HepG2 (cell line): ENCODE data around the gene SPRR5.

Experiments used
- BCL6 ChIP-seq: IDR thresholded peaks from 2 replicates; pipeline ENCODE4 v1.6.1; 2016; ENCODE audit warnings: missing genetic modification reagents, missing compliant biosample characterization
- CEBPB ChIP-seq: IDR thresholded peaks from 2 replicates; pipeline ENCODE4 v1.6.1; 2011; ENCODE audit warnings: low read depth, low read length, improper control_type of control experiment, borderline replicate concordance
- KLF16 ChIP-seq, 2 experiments: sonication (generic) in 1 of 2; formaldehyde crosslinking in 1 of 2; IDR thresholded peaks; 2 replicates each; pipeline versions ENCODE4 v1.6.1 to v1.8.0; 2016 to 2023; ENCODE audit warnings: missing genetic modification reagents in 2 of 2, missing compliant biosample characterization in 1 of 2
- POGZ ChIP-seq: sonication (generic); formaldehyde crosslinking; IDR thresholded peaks from 2 replicates; pipeline ENCODE4 v1.4.0; 2020; ENCODE audit warnings: mild to moderate bottlenecking, missing genetic modification reagents
- POLR2A ChIP-seq, 2 experiments: IDR thresholded peaks; 2 replicates each; pipeline ENCODE4 v1.6.1; 2011; ENCODE audit warnings: low read depth in 2 of 2, low read length in 2 of 2, mild to moderate bottlenecking in 1 of 2, moderate library complexity in 1 of 2; ENCODE audit not compliant: insufficient read depth in 1 of 2
- SIN3B ChIP-seq: fragments of 150-350 bp; IDR thresholded peaks from 2 replicates; pipeline ENCODE4 v1.6.1; 2014; ENCODE audit warnings: low read length
- SKIL ChIP-seq: sonication (generic); formaldehyde crosslinking; IDR thresholded peaks from 2 replicates; pipeline ENCODE4 v1.8.0; 2022; ENCODE audit warnings: missing genetic modification reagents, mild to moderate bottlenecking, moderate library complexity, borderline replicate concordance
- TAF15 ChIP-seq: fragments of 200-400 bp; formaldehyde crosslinking; IDR thresholded peaks from one replicate; pipeline ENCODE4 v1.6.1; 2018; ENCODE audit warnings: mild to moderate bottlenecking, low read depth, low read length; ENCODE audit not compliant: poor library complexity, severe bottlenecking
- ZNF17 ChIP-seq: sonication (generic); formaldehyde crosslinking; IDR thresholded peaks from 2 replicates; pipeline ENCODE4 v1.5.0; 2020; ENCODE audit warnings: mild to moderate bottlenecking, missing genetic modification reagents
- ZNF207 ChIP-seq: fragments of 450-650 bp; IDR thresholded peaks from 2 replicates; pipeline ENCODE4 v1.6.1; 2016; ENCODE audit warnings: antibody characterized with exemption, borderline replicate concordance
- ZNF292 ChIP-seq: sonication (generic); formaldehyde crosslinking; IDR thresholded peaks from 2 replicates; pipeline ENCODE4 v1.8.1; 2022; ENCODE audit warnings: mild to moderate bottlenecking, low read depth, missing genetic modification reagents, borderline replicate concordance
- ZNF790 ChIP-seq: sonication (generic); formaldehyde crosslinking; IDR thresholded peaks from 2 replicates; pipeline ENCODE4 v1.8.0; 2022; ENCODE audit warnings: missing genetic modification reagents, mild to moderate bottlenecking, borderline replicate concordance
- TF ChIP-seq, protein P1 (sequence below): sonication (generic); formaldehyde crosslinking; IDR thresholded peaks from 2 replicates; pipeline ENCODE4 v1.5.0; 2020; ENCODE audit warnings: mild to moderate bottlenecking, missing genetic modification reagents, moderate library complexity

- TF ChIP-seq ZNF207 = no peak
- TF ChIP-seq KLF16 (CRISPR knock-in tag; IDR thresholded peaks at IDR 0.05) = no peak
- TF ChIP-seq ZNF17 (CRISPR knock-in tag) = no peak
- no peak for TF ChIP-seq CEBPB
- TF ChIP-seq SKIL = no peak
- TF ChIP-seq TAF15 = no peak
- TF ChIP-seq SIN3B = no peak
- TF ChIP-seq, protein P1, sequence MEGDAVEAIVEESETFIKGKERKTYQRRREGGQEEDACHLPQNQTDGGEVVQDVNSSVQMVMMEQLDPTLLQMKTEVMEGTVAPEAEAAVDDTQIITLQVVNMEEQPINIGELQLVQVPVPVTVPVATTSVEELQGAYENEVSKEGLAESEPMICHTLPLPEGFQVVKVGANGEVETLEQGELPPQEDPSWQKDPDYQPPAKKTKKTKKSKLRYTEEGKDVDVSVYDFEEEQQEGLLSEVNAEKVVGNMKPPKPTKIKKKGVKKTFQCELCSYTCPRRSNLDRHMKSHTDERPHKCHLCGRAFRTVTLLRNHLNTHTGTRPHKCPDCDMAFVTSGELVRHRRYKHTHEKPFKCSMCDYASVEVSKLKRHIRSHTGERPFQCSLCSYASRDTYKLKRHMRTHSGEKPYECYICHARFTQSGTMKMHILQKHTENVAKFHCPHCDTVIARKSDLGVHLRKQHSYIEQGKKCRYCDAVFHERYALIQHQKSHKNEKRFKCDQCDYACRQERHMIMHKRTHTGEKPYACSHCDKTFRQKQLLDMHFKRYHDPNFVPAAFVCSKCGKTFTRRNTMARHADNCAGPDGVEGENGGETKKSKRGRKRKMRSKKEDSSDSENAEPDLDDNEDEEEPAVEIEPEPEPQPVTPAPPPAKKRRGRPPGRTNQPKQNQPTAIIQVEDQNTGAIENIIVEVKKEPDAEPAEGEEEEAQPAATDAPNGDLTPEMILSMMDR (CRISPR knock-in tag) = no peak
- TF ChIP-seq BCL6 = no peak
- TF ChIP-seq ZNF790 (CRISPR knock-in tag) = no peak
- TF ChIP-seq ZNF292 (CRISPR knock-in tag) = no peak
- TF ChIP-seq POLR2A (IDR thresholded peaks at IDR 0.05; ENCODE audit: insufficient read depth in 1 of 2, low read depth in 2 of 2, low read length in 2 of 2) = no peak
- no peak for TF ChIP-seq POGZ (CRISPR knock-in tag)
Observed at GRCh38 chr1:152972196-152972886, 25.3 kb downstream of the SPRR5 start.
